ENCODE results near the gene SLC7A8. TPM values are rescaled to one million over a fixed set of nuclear protein-coding genes. Genes with fewer than 3 reads are reported as not detected.

The SLC7A8 gene
- total RNA-seq, 1 experiment from 2014 or later: 77.9 TPM

GRCh38 chr14:23146980-23147379, 36.5 kb downstream of the SLC7A8 start:
- WGBS (ENCODE audit: extremely low coverage, insufficient read length, low lambda C conversion rate): no CpG with 5 or more reads among the region's 4 CpGs

More at GRCh38 chr14:23146980-23147379, 36.5 kb downstream of the SLC7A8 start:
- no peak for DNase-seq
- Histone ChIP-seq H3K23me2 (ENCODE audit: insufficient read length, low read depth, low read length, poor library complexity, severe bottlenecking) (no peaks in the 10 kb centered on the region), H2BK5ac (ENCODE audit: insufficient read length, low read length) (no peak overlapping the region), H2AFZ (ENCODE audit: low read length) (no peak overlapping the region), H2BK12ac (ENCODE audit: insufficient read length, low read depth, low read length) (no peak overlapping the region), H3K9ac (ENCODE audit: extremely low read depth, insufficient read length, low read length) (no peak overlapping the region), H2AK5ac (ENCODE audit: insufficient read length, low read length) (no peak overlapping the region), H4K5ac (ENCODE audit: insufficient read length, low read depth, low read length) (no peak overlapping the region), H3K18ac (ENCODE audit: insufficient read length, low read depth, low read length) (no peak overlapping the region), H3K79me1 (ENCODE audit: insufficient read depth, low read depth, low read length, poor library complexity, severe bottlenecking) (no peaks in the 10 kb centered on the region), H2BK20ac (ENCODE audit: low read depth, low read length, poor library complexity, severe bottlenecking) (no peak overlapping the region), H3K23ac (ENCODE audit: insufficient read length, low read depth, low read length) (no peak overlapping the region), H3K27ac (ENCODE audit: insufficient read length, low read depth, low read length) (no peak overlapping the region), H4K20me1 (ENCODE audit: control insufficient read depth, insufficient read depth, insufficient read length) (no peaks in the 10 kb centered on the region), H3K79me2 (ENCODE audit: insufficient read depth, low read length) (no peaks in the 10 kb centered on the region; the same call in 1 of the 2 replicates), H3K9me3 (ENCODE audit: control insufficient read depth, low read depth, low read length) (no peaks in the 10 kb centered on the region), H3K4me2 (ENCODE audit: insufficient read depth, insufficient read length, low read length) (no peak overlapping the region), H3K27me3 (ENCODE audit: insufficient read depth, low read length) (no peaks in the 10 kb centered on the region), H3K4me1 (ENCODE audit: insufficient read depth, low read length) (no peaks in the 10 kb centered on the region), H4K91ac (ENCODE audit: insufficient read length, low read depth, low read length) (no peak overlapping the region), H2BK120ac (ENCODE audit: low read depth, low read length, poor library complexity, severe bottlenecking) (no peak overlapping the region), H3T11ph (ENCODE audit: low read length) (no peak overlapping the region), H3K4ac (ENCODE audit: low read depth, low read length) (no peak overlapping the region), H2BK15ac (ENCODE audit: low read depth, low read length) (no peak overlapping the region), H3K56ac (ENCODE audit: insufficient read length, low read depth, low read length) (no peak overlapping the region), H3K14ac (ENCODE audit: insufficient read depth, low read length) (no peak overlapping the region), H4K8ac (replicated peaks; ENCODE audit: insufficient read length, low read depth, low read length) (no peak overlapping the region)
- TF ChIP-seq, protein P1, sequence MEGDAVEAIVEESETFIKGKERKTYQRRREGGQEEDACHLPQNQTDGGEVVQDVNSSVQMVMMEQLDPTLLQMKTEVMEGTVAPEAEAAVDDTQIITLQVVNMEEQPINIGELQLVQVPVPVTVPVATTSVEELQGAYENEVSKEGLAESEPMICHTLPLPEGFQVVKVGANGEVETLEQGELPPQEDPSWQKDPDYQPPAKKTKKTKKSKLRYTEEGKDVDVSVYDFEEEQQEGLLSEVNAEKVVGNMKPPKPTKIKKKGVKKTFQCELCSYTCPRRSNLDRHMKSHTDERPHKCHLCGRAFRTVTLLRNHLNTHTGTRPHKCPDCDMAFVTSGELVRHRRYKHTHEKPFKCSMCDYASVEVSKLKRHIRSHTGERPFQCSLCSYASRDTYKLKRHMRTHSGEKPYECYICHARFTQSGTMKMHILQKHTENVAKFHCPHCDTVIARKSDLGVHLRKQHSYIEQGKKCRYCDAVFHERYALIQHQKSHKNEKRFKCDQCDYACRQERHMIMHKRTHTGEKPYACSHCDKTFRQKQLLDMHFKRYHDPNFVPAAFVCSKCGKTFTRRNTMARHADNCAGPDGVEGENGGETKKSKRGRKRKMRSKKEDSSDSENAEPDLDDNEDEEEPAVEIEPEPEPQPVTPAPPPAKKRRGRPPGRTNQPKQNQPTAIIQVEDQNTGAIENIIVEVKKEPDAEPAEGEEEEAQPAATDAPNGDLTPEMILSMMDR (conservative IDR thresholded peaks at IDR 0.05): no peak
- Mint-ChIP-seq H3K36me3 (ENCODE audit: insufficient read depth in 1 of 3, low read depth in 3 of 3) (peaks cover 41 to 51% (median 50%) of the 10 kb centered on the region in 3 experiments), H3K4me3 (no peak overlapping the region), H3K27me3 (ENCODE audit: low read depth) (no peaks in the 10 kb centered on the region), H3K9me3 (peaks cover 0 to 2% of the 10 kb centered on the region in 2 experiments; a peak in 2 of 5 replicates), H3K4me1 (peaks cover 0 to 11% of the 10 kb centered on the region in 2 experiments; a peak in 3 of 4 replicates), H3K27ac (no peak overlapping the region)

All from H9 (cell line).